PFSK-1 (cell line): ENCODE measurements around the gene SEC24C.

Source experiments
- FOXP2 ChIP-seq: optimal IDR thresholded peaks from 2 replicates; pipeline ENCODE3; 2011; ENCODE audit warnings: borderline replicate concordance, control low read depth, inconsistent platforms; ENCODE audit not compliant: insufficient read depth; ENCODE audit errors: extremely low read length, extremely low read depth
- POLR2AphosphoS5 ChIP-seq: IDR thresholded peaks from 2 replicates; pipeline ENCODE4 v1.6.1; 2012; ENCODE audit warnings: low read depth, mild to moderate bottlenecking, control low read depth, low read length, moderate library complexity
- SIN3A ChIP-seq: IDR thresholded peaks from 2 replicates; pipeline ENCODE4 v1.6.1; 2012; ENCODE audit warnings: mild to moderate bottlenecking, low read length, moderate library complexity, borderline replicate concordance; ENCODE audit not compliant: insufficient read depth
- TAF1 ChIP-seq: IDR thresholded peaks from 2 replicates; pipeline ENCODE4 v1.6.1; 2012; ENCODE audit warnings: low read length, control low read depth, borderline replicate concordance; ENCODE audit not compliant: insufficient read depth
- TF ChIP-seq, protein P1 (sequence below), 2 experiments: IDR thresholded peaks; 2 replicates each; pipeline versions ENCODE4 v1.6.1 to v1.8.0; 2011 to 2012; ENCODE audit warnings: low read depth in 2 of 2, low read length in 2 of 2, control low read depth in 1 of 2, inconsistent platforms in 1 of 2, mild to moderate bottlenecking in 1 of 2, moderate library complexity in 1 of 2; ENCODE audit not compliant: insufficient read depth in 1 of 2

SEC24C gene

GRCh38 chr10:73761781-73762180, 17.6 kb downstream of the SEC24C start:
- TF ChIP-seq SIN3A (no peak), TAF1 (no peak), POLR2AphosphoS5 (no peak), FOXP2 (no peak)
- TF ChIP-seq, protein P1, sequence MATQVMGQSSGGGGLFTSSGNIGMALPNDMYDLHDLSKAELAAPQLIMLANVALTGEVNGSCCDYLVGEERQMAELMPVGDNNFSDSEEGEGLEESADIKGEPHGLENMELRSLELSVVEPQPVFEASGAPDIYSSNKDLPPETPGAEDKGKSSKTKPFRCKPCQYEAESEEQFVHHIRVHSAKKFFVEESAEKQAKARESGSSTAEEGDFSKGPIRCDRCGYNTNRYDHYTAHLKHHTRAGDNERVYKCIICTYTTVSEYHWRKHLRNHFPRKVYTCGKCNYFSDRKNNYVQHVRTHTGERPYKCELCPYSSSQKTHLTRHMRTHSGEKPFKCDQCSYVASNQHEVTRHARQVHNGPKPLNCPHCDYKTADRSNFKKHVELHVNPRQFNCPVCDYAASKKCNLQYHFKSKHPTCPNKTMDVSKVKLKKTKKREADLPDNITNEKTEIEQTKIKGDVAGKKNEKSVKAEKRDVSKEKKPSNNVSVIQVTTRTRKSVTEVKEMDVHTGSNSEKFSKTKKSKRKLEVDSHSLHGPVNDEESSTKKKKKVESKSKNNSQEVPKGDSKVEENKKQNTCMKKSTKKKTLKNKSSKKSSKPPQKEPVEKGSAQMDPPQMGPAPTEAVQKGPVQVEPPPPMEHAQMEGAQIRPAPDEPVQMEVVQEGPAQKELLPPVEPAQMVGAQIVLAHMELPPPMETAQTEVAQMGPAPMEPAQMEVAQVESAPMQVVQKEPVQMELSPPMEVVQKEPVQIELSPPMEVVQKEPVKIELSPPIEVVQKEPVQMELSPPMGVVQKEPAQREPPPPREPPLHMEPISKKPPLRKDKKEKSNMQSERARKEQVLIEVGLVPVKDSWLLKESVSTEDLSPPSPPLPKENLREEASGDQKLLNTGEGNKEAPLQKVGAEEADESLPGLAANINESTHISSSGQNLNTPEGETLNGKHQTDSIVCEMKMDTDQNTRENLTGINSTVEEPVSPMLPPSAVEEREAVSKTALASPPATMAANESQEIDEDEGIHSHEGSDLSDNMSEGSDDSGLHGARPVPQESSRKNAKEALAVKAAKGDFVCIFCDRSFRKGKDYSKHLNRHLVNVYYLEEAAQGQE (IDR thresholded peaks at IDR 0.05; ENCODE audit: insufficient read depth in 1 of 2, low read depth in 2 of 2, low read length in 2 of 2): no peak

DNA sequence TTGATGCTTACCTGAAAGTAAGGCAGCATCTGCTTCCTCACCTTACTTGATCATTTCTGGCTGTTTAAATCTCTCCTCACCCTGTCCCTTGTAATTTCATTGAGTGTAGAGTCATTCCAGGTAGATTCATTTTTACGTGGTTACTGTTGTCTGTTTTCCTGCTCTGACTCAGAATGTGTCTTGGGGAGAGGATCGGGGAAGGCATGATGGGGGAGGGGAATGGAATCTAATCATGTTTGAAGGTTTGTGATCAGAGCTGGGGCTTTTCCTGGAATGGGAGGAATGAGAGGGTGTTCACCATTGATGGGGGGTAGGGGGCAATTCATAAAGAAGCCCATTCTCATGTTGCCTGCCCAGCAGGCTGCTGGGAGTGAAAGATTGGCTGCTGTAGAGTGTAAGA, 18.7 kb downstream of the SEC24C start:
- TF ChIP-seq POLR2AphosphoS5: no peak
- TF ChIP-seq SIN3A: no peak
- TF ChIP-seq, protein P1 (IDR thresholded peaks at IDR 0.05; ENCODE audit: insufficient read depth in 1 of 2, low read depth in 2 of 2, low read length in 2 of 2): no peak
- no peak for TF ChIP-seq TAF1
- TF ChIP-seq FOXP2: no peak

DNA sequence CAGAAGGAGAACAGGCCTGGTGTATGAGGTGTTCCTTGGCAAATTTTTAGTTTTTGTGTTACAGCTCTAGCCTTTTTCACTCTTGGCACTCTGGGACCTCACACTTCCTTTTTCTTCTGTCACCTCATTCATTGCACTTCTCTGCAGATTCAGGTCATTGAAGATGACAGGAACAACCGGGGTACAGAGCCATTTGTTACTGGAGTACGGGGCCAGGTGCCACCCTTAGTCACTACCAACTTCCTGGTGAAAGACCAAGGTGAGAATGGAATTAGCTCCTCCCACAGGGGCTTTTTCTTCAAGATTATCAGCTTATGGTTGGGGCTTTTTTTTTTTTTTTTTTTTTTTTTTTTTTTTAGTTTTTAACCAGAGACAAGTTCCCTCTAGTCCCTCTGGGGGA, 19.2 kb downstream of the SEC24C start:
- TF ChIP-seq SIN3A (no peak), TAF1 (no peak), FOXP2 (no peak)
- TF ChIP-seq, protein P1 (IDR thresholded peaks at IDR 0.05; ENCODE audit: insufficient read depth in 1 of 2, low read depth in 2 of 2, low read length in 2 of 2): no peak

DNA sequence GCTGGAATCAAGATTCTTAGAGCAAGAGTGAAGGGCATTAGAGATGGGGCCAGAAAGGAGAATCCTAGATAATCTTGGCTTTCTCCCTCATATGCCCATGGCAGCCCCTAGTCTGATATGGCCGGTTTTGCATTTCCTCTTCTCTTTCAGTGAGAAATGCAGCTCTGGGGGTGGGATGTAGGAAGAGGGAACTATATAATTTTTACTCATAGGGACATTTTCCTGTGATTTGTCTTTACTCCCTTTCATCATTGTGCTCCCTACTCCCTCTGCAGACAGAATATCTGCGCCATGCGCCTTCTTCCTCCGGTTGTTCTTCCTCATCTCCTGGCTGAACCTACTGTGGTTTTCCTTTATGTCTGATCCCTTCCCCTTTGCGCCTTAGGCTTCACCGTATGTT, 20.9 kb downstream of the SEC24C start:
- no peak for TF ChIP-seq POLR2AphosphoS5
- TF ChIP-seq SIN3A: no peak
- TF ChIP-seq TAF1: no peak
- TF ChIP-seq FOXP2: no peak
- TF ChIP-seq, protein P1 (IDR thresholded peaks at IDR 0.05; ENCODE audit: insufficient read depth in 1 of 2, low read depth in 2 of 2, low read length in 2 of 2): no peak

GRCh38 chr10:73768881-73769280, 24.7 kb downstream of the SEC24C start:
- TF ChIP-seq POLR2AphosphoS5 (no peak), TAF1 (no peak), FOXP2 (no peak), SIN3A (no peak)
- TF ChIP-seq, protein P1 (IDR thresholded peaks at IDR 0.05; ENCODE audit: insufficient read depth in 1 of 2, low read depth in 2 of 2, low read length in 2 of 2): no peak
